Calu3 (cell line): ENCODE data around the gene WDR55. TPM values are rescaled to one million over a fixed set of nuclear protein-coding genes. Genes with fewer than 3 reads are reported as not detected.
A peak's percentile ranks its signal among the peaks of the same experiment; 100 is the strongest.
"Not testable (repeated sequence)": the region's sequence is repeated elsewhere in the genome, so short reads cannot be mapped to it uniquely, and the experiment has no call there.

Experiments
- BruUV-seq: library from RNA; stranded (reverse); fragments of 400-500 nt; replicated peaks from 2 replicates; lab custom pipeline; 2021; lab: Mats Ljungman, UMichigan
- CTCF ChIA-PET: fragments of 300-600 bp; sonication (Branson Sonifier 250); formaldehyde crosslinking; loops from one replicate; lab custom pipeline; 2022; ENCODE audit warnings: antibody characterized with exemption; lab: Charles Lee
- DNase-seq: peaks from one replicate; pipeline ENCODE4 v3.0.0; 2022
- H3K27ac Mint-ChIP-seq: one replicate; pipeline ENCODE4 v1.8.0; 2022; ENCODE audit warnings: mixed read lengths; ENCODE audit not compliant: unreplicated experiment
- H3K27me3 Mint-ChIP-seq: one replicate; pipeline ENCODE4 v1.8.0; 2022; ENCODE audit warnings: mixed read lengths; ENCODE audit not compliant: unreplicated experiment
- H3K36me3 Mint-ChIP-seq: one replicate; pipeline ENCODE4 v1.8.0; 2022; ENCODE audit warnings: mild to moderate bottlenecking, moderate library complexity, mixed read lengths; ENCODE audit not compliant: insufficient read depth, unreplicated experiment
- H3K4me1 Mint-ChIP-seq: one replicate; pipeline ENCODE4 v1.8.0; 2022; ENCODE audit warnings: mild to moderate bottlenecking, low read depth, mixed read lengths; ENCODE audit not compliant: unreplicated experiment
- H3K4me3 Mint-ChIP-seq: one replicate; pipeline ENCODE4 v1.8.0; 2022; ENCODE audit warnings: mild to moderate bottlenecking, low read depth, moderate library complexity, mixed read lengths; ENCODE audit not compliant: unreplicated experiment
- H3K9me3 Mint-ChIP-seq: one replicate; pipeline ENCODE4 v1.8.0; 2022; ENCODE audit warnings: low read depth, mixed read lengths; ENCODE audit not compliant: unreplicated experiment
- CTCF ChIP-seq: fragments of 200-600 bp; IDR thresholded peaks from one replicate; pipeline ENCODE4 v1.8.0; 2022; ENCODE audit warnings: antibody characterized with exemption; ENCODE audit not compliant: unreplicated experiment
- intact Hi-C: fragments of 100-400 bp; cut with micrococcal nuclease; formaldehyde crosslinking; loops from one replicate; pipeline ENCODE4 v1.10.0; 2022; ENCODE audit not compliant: unreplicated experiment
- total RNA-seq: library from RNA; stranded (reverse); gene quantifications from 2 replicates; pipeline ENCODE4 v1.2.3, GENCODE V29; 2022

WDR55 gene
- total RNA-seq, 1 experiment from 2014 or later = 54.2 TPM

GRCh38 chr5:140664030-140664358, 710 bp upstream of the WDR55 start:
- Mint-ChIP-seq H3K27me3 (no peaks in the 10 kb centered on the region), H3K27ac (peak overlapping the region; percentile 91), H3K4me1 (peaks cover 24% of the 10 kb centered on the region), H3K4me3 (peak overlapping the region; percentile 100), H3K36me3 (peaks cover 69% of the 10 kb centered on the region), H3K9me3 (peaks cover 3% of the 10 kb centered on the region)
- no TSS peak for BruUV-seq
- no peak for DNase-seq
- intact Hi-C loops = loop anchor here (1.0 to 2.0 kb wide), 2 partner anchors 27 to 55 kb away; partner anchors contain the start of genes HARS1 and HARS2
- CTCF ChIA-PET = interaction anchor here (1.7 kb wide), 1 partner anchor 17 kb away, joined by 4 read pairs; the partner anchor contains the start of genes IK and NDUFA2
- no peak for TF ChIP-seq CTCF

GRCh38 chr5:140671035-140671434, 6.3 kb downstream of the WDR55 start:
- H3K27ac Mint-ChIP-seq, H3K9me3 Mint-ChIP-seq, DNase-seq, intact Hi-C loops, BruUV-seq, H3K4me3 Mint-ChIP-seq, H3K27me3 Mint-ChIP-seq, CTCF ChIA-PET: not testable (repeated sequence)
- Mint-ChIP-seq H3K36me3 (peaks cover 67% of the 10 kb centered on the region), H3K4me1 (peaks cover 21% of the 10 kb centered on the region)

- H3K27me3 Mint-ChIP-seq = no peaks in the 10 kb centered on the region
- DNase-seq = no peak
- TF ChIP-seq CTCF = no peak
- BruUV-seq = no TSS peak
- no peaks in the 10 kb centered on the region for H3K9me3 Mint-ChIP-seq
- peaks cover 16% of the 10 kb centered on the region for H3K4me1 Mint-ChIP-seq
- H3K4me3 Mint-ChIP-seq = no peak overlapping the region
- H3K36me3 Mint-ChIP-seq = peaks cover 62% of the 10 kb centered on the region
- CTCF ChIA-PET = no interaction called here
- peak overlapping the region; percentile 73 for H3K27ac Mint-ChIP-seq
- intact Hi-C loops = no loop called here
These were observed 6.9 kb downstream of the WDR55 start for GRCh38 chr5:140671472-140672125.

- CTCF ChIA-PET = no interaction called here
- no peak for TF ChIP-seq CTCF
- Mint-ChIP-seq H3K4me3 (no peak overlapping the region), H3K9me3 (no peaks in the 10 kb centered on the region), H3K27me3 (no peaks in the 10 kb centered on the region), H3K27ac (peak overlapping the region; percentile 73), H3K4me1 (peaks cover 6% of the 10 kb centered on the region), H3K36me3 (peaks cover 54% of the 10 kb centered on the region)
- peak; percentile 36 for DNase-seq
- intact Hi-C loops = no loop called here
- BruUV-seq = no TSS peak
These were observed 7.9 kb downstream of the WDR55 start for GRCh38 chr5:140672455-140673186.
